Right lobe of liver (tissue), 6 donors: ENCODE measurements around the gene ZNF799. TPM values are rescaled to one million over a fixed set of nuclear protein-coding genes. Genes with fewer than 3 reads are reported as not detected.
"Not testable (repeated sequence)": the region's sequence is repeated elsewhere in the genome, so short reads cannot be mapped to it uniquely, and the experiment has no call there.

Experiments used
- ATAC-seq, 4 donors: fragments of 200-7000 bp; cut with Tn5 transposase; one replicate each; pipeline ENCODE4 v1.9.1; 2020; ENCODE audit warnings: mild to moderate bottlenecking in 4 of 4, moderate library complexity in 4 of 4
- DNase-seq, 3 donors: peaks; one replicate each; pipeline ENCODE4 v3.0.0-alpha.2; 2020
- H3K27ac ChIP-seq, 3 donors: fragments of 200-600 bp; one replicate each; pipeline ENCODE4 v1.8.0; 2022
- H3K27me3 ChIP-seq, 2 donors: fragments of 200-600 bp; one replicate each; pipeline ENCODE4 v1.8.0; 2022
- H3K36me3 ChIP-seq, 4 donors: fragments of 200-600 bp; sonication (generic) in 1 of 4; one replicate each; pipeline versions ENCODE4 v1.5.1 to v1.8.0; 2017 to 2022; ENCODE audit warnings: control low read depth in 1 of 4
- H3K4me1 ChIP-seq, 4 donors: fragments of 200-600 bp; sonication (generic) in 1 of 4; one replicate each; pipeline versions ENCODE4 v1.5.1 to v1.8.0; 2017 to 2022; ENCODE audit warnings: control low read depth in 1 of 4
- H3K4me3 ChIP-seq, 3 donors: fragments of 200-600 bp; one replicate each; pipeline ENCODE4 v1.8.0; 2022
- H3K9me3 ChIP-seq, 4 donors: fragments of 200-600 bp; sonication (generic) in 1 of 4; one replicate each; pipeline versions ENCODE4 v1.5.1 to v1.8.0; 2017 to 2022; ENCODE audit warnings: control low read depth in 1 of 4
- POLR2A ChIP-seq: fragments of 450-650 bp; IDR thresholded peaks from one replicate; pipeline ENCODE4 v1.6.1; 2017; ENCODE audit warnings: antibody characterized with exemption, mild to moderate bottlenecking
- WGBS: methylation state at CpG from one replicate; pipeline ENCODE4 v1.1.6; 2018; ENCODE audit warnings: low coverage, low lambda C conversion rate; ENCODE audit not compliant: insufficient coverage; ENCODE audit errors: missing lambda C conversion rate; 5-methylcytosine and 5-hydroxymethylcytosine counted together
- intact Hi-C, 2 donors: fragments of 100-400 bp; cut with DNase I; formaldehyde crosslinking; loops; one replicate each; pipeline versions ENCODE4 v1.11.2 to v1.14.1; 2022
- total RNA-seq, 6 experiments: library from RNA; depleted of rRNA in 2 of 6; stranded (reverse); fragments of >200 nt in 2 of 6; fragmentation: NEBNext Ultra II Directional in 3 of 6; extraction: Animal tissue kit (Norgen Biotek cat#: 25700) in 3 of 6; gene quantifications; one replicate each; pipeline versions ENCODE4 v1.1.0 to v1.2.4, GENCODE V29; 2016 to 2023
- TF ChIP-seq, protein P1 (sequence below), 4 donors: fragments of 200-600 bp in 3 of 4; fragments of 450-650 bp in 1 of 4; IDR thresholded peaks; one replicate each; pipeline versions ENCODE4 v1.5.1 to v1.8.0; 2016 to 2022; ENCODE audit warnings: antibody characterized with exemption in 4 of 4, mild to moderate bottlenecking in 2 of 4
- donor health status: DM: no; HTN: yes; CAD: no.
- donor health status: DM: no; HTN: no; CAD: no.
- donor health status: DM: no; HTN: no; CAD: no.
- donor health status: DM: no; HTN: yes; CAD: no.
- donor health status: DM: no; HTN: yes; CAD: no.

The ZNF799 gene
- total RNA-seq, 6 experiments from 2014 or later = 2.3 to 2.8 (median 2.7) TPM

DNA sequence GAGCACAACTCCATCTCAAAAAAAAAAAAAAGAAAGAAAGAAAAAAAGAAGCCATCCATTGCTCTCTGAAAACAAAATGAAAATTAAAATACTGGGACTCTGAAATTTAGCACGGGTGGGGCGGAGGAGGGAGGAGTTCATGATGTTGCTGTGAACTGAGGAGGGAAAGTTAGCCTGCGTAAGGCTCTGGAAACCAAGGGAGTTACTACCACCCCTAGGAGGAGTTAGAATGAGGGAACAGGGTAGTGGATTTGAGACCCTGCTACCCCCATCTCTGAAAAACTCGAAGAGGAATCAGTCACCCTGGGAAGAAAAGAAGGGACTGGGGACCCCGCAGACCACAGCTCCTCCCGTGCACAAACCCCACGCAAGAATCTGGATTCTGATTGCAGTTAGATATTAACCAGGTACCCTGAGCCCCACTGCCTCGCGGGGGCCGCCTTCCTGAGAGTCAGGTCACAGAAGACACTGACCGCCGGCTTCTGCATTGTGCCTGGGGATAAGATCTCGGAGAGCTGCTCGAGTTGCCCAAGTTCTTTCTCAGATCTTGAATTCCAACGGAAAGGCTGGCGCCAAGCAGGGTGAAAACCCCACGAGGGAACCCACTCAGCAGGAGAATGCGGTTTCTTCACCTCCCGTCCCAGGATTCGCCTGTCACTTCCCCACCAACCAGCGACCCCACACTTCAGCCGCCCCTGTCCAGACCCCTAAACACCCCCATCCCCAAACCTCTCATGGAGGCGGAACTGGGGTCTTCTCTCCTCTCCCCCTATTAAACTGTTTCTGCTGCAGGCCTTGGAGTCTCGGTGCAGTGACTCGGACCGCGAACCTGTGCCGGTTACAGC lies 36.5 kb downstream of the ZNF799 start:
- TF ChIP-seq, protein P1, sequence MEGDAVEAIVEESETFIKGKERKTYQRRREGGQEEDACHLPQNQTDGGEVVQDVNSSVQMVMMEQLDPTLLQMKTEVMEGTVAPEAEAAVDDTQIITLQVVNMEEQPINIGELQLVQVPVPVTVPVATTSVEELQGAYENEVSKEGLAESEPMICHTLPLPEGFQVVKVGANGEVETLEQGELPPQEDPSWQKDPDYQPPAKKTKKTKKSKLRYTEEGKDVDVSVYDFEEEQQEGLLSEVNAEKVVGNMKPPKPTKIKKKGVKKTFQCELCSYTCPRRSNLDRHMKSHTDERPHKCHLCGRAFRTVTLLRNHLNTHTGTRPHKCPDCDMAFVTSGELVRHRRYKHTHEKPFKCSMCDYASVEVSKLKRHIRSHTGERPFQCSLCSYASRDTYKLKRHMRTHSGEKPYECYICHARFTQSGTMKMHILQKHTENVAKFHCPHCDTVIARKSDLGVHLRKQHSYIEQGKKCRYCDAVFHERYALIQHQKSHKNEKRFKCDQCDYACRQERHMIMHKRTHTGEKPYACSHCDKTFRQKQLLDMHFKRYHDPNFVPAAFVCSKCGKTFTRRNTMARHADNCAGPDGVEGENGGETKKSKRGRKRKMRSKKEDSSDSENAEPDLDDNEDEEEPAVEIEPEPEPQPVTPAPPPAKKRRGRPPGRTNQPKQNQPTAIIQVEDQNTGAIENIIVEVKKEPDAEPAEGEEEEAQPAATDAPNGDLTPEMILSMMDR (IDR thresholded peaks at IDR 0.05) = no peak
- no peak for TF ChIP-seq POLR2A
- H3K27ac ChIP-seq = peak overlapping the region; percentile 73 to 81 (median 80)
- intact Hi-C loops = no loop called here
- DNase-seq (peak; percentile 35 to 58 (median 50)), ATAC-seq (peak in 2 of 4 donors; percentile 7 to 13)
- no peaks in the 10 kb centered on the region for H3K27me3 ChIP-seq
- H3K9me3 ChIP-seq = no peaks in the 10 kb centered on the region
- peaks cover 0 to 9% (median 0%) of the 10 kb centered on the region in 4 donors for H3K4me1 ChIP-seq
- 4% methylated on average over 17 of the region's 28 CpGs for WGBS
- no peaks in the 10 kb centered on the region for H3K36me3 ChIP-seq
- peak overlapping the region; percentile 76 to 96 (median 82) for H3K4me3 ChIP-seq

DNA sequence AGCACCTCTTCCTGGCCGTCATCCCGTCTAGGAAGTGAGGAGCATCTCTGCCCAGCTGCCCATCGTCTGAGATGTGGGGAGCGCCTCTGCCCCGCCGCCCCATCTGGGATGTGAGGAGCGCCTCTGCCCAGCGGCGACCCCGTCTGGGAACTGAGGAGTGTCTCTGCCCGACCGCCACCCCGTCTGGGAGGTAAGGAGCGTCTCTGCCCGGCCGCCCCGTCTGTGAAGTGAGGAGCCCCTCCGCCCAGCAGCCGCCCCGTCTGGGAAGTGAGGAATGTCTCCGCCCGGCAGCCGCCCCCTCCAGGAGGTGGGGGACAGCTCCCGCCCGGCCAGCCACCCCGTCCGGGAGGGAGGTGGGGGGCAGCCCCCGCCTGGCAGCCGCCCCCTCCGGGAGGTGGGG lies 38.8 kb downstream of the ZNF799 start:
- H3K4me3 ChIP-seq, H3K27ac ChIP-seq, H3K27me3 ChIP-seq, ATAC-seq, intact Hi-C loops, H3K9me3 ChIP-seq, H3K4me1 ChIP-seq, DNase-seq, H3K36me3 ChIP-seq: not testable (repeated sequence)
- no CpG with 5 or more reads among the region's 30 CpGs for WGBS

DNA sequence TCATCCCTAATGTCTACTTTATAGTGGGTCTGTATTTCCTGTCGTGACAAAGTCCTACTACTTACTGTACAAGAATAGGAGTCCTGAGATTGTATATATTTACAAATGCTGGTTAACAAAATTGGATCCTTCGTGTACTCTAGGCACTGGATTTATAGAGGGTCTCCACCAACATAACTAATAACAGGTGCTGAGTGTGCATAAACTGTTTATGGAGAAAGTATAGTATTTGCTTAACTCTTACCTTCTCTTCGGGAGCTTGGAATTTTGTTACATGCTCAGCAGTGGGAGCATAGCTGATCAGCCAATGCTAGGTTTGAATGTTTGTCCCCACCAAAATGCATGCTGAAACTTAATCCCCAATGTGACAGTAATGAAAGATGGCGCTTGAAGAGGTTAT lies 47.7 kb downstream of the ZNF799 start:
- Histone ChIP-seq H3K9me3 (peaks cover 0 to 46% (median 21%) of the 10 kb centered on the region in 4 donors), H3K4me1 (no peaks in the 10 kb centered on the region), H3K27ac (no peak overlapping the region), H3K27me3 (no peaks in the 10 kb centered on the region), H3K4me3 (no peak overlapping the region), H3K36me3 (peaks cover 0 to 20% (median 6%) of the 10 kb centered on the region in 4 donors)
- no peak for DNase-seq
- 91% methylated on average over 4 of the region's 4 CpGs for WGBS
- TF ChIP-seq, protein P1 (IDR thresholded peaks at IDR 0.05) = no peak
- no peak for TF ChIP-seq POLR2A
- intact Hi-C loops = no loop called here
- ATAC-seq = no peak

DNA sequence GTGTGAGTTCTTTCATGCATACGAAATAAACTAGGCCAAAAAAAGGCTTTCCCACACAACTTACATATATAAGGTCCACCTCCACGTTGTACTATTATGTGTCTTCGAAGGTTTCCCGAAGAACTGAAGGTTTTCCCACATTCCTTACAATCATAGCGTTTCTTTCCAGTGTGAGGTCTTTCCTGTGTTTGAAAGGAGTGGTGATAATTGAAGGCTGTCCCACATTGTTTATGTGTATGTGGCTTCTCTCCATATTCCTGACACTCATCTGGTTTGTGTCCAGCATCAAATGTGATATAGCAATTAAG lies 50.2 kb downstream of the ZNF799 start:
- H3K4me1 ChIP-seq = no peaks in the 10 kb centered on the region
- WGBS = 88% methylated on average over 5 of the region's 5 CpGs
- intact Hi-C loops = no loop called here

More for the DNA sequence above, 50.2 kb downstream of the ZNF799 start:
- ATAC-seq (no peak), DNase-seq (no peak)
- Histone ChIP-seq H3K27me3 (no peaks in the 10 kb centered on the region), H3K36me3 (peaks cover 0 to 20% (median 6%) of the 10 kb centered on the region in 4 donors), H3K4me3 (no peak overlapping the region), H3K9me3 (peaks cover 0 to 55% (median 23%) of the 10 kb centered on the region in 4 donors), H3K27ac (no peak overlapping the region)
- TF ChIP-seq, protein P1 (IDR thresholded peaks at IDR 0.05) = no peak
- no peak for TF ChIP-seq POLR2A
